Fibroblast of lung (primary cell): ENCODE measurements around the gene SH3PXD2A.

Experiments used
- CTCF ChIP-seq, 2 donors: IDR thresholded peaks in 1 of 2; conservative IDR thresholded peaks in 1 of 2; 1 replicate in 1 of 2; 2 replicates in 1 of 2; pipeline ENCODE4 v1.5.1; 2011 to 2012; ENCODE audit warnings: low read length in 2 of 2, control low read depth in 1 of 2, inconsistent platforms in 1 of 2, low read depth in 1 of 2, mild to moderate bottlenecking in 1 of 2
- EZH2 ChIP-seq: IDR thresholded peaks from 2 replicates; pipeline ENCODE4 v1.5.1; 2012; ENCODE audit warnings: low read length, control low read depth, mild to moderate bottlenecking; ENCODE audit errors: missing control alignments

DNA sequence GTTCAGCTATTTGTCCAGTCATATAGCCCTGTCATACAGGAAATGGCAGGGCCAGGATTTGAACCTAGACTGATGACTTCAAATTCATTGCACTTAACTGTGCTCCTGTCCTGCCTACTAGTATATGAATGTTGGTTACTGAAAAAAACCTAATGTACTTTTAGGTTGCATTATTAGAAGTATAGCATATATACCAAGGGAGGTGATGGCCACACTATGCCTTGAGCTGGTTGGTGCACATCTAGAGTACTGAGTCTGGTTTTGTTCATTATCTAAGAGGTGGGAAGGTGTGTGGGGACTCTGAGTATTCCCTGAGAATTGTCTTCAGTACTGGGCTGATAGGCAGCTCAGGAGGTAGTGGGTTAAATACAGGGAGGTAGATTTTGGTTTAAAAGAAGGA lies 273.9 kb downstream of the SH3PXD2A start:
- TF ChIP-seq CTCF (conservative IDR thresholded peaks at IDR 0.05 in 1 of 2, IDR thresholded peaks at IDR 0.05 in 1 of 2; ENCODE audit: low read depth in 1 of 2, low read length in 2 of 2) (no peak), EZH2 (no peak)
